ENCODE results near the gene ARL11.
A peak's percentile ranks its signal among the peaks of the same experiment; 100 is the strongest.

Gene ARL11

DNA sequence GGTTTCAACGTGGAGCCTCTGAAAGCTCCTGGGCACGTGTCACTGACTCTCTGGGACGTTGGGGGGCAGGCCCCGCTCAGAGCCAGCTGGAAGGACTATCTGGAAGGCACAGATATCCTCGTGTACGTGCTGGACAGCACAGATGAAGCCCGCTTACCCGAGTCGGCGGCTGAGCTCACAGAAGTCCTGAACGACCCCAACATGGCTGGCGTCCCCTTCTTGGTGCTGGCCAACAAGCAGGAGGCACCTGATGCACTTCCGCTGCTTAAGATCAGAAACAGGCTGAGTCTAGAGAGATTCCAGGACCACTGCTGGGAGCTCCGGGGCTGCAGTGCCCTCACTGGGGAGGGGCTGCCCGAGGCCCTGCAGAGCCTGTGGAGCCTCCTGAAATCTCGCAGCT is 2.3 kb downstream of the ARL11 start:
- H3K4me1 ChIP-seq (ENCODE audit: control insufficient read depth in 1 of 2, insufficient read depth in 2 of 2, low read length in 2 of 2): peaks cover 17% of the 10 kb centered on the region in 2 experiments
- no peaks in the 10 kb centered on the region for H3K79me2 ChIP-seq (ENCODE audit: control insufficient read depth, insufficient read depth, low read length, poor library complexity)
- no peak overlapping the region for H2BK5ac ChIP-seq (ENCODE audit: low read depth, low read length, poor library complexity)
- H3K79me1 ChIP-seq (ENCODE audit: low read length): peaks cover 6% of the 10 kb centered on the region
- H2BK12ac ChIP-seq (ENCODE audit: low read length): no peak overlapping the region
- peak overlapping the region; percentile 16 for H4K91ac ChIP-seq (ENCODE audit: low read depth, low read length)
- H2AFZ ChIP-seq (ENCODE audit: insufficient read depth, low read length, poor library complexity): no peak overlapping the region
- H3K36me3 ChIP-seq (ENCODE audit: control insufficient read depth in 1 of 2, insufficient read depth in 2 of 2, low read length in 2 of 2): no peaks in the 10 kb centered on the region
- no peak overlapping the region for H2AK5ac ChIP-seq (ENCODE audit: low read length)
- no peak overlapping the region for H4K8ac ChIP-seq (ENCODE audit: low read depth, low read length)
- H4K12ac ChIP-seq (ENCODE audit: low read depth, low read length): no peak overlapping the region
- H3K27ac ChIP-seq (ENCODE audit: low read depth, low read length): no peak overlapping the region
- no peak for DNase-seq
- no CpG with 5 or more reads among the region's 16 CpGs for WGBS (ENCODE audit: extremely low coverage, insufficient coverage, insufficient read length)
- no peak overlapping the region for H2BK120ac ChIP-seq (ENCODE audit: insufficient read depth, low read length, poor library complexity)
- H3K23ac ChIP-seq (ENCODE audit: low read length): no peak overlapping the region
- H3K4me3 ChIP-seq (ENCODE audit: low read depth, low read length): no peak overlapping the region
- no peak overlapping the region for H3K4ac ChIP-seq (ENCODE audit: low read depth, low read length)
- no peaks in the 10 kb centered on the region for H3K27me3 ChIP-seq (ENCODE audit: insufficient read depth, low read length)
- H3K18ac ChIP-seq (ENCODE audit: low read length): no peak overlapping the region
- H3K4me2 ChIP-seq (ENCODE audit: low read length): no peak overlapping the region
- H3K14ac ChIP-seq (ENCODE audit: low read length): peak overlapping the region; percentile 11
- no peak overlapping the region for H3K9ac ChIP-seq (ENCODE audit: low read length)
- no peaks in the 10 kb centered on the region for H3K9me3 ChIP-seq (ENCODE audit: insufficient read depth, low read depth, low read length)

- Histone ChIP-seq H4K8ac (ENCODE audit: low read depth, low read length) (no peak overlapping the region), H3K9ac (ENCODE audit: low read length) (no peak overlapping the region), H3K79me2 (ENCODE audit: control insufficient read depth, insufficient read depth, low read length, poor library complexity) (no peaks in the 10 kb centered on the region), H3K79me1 (ENCODE audit: low read length) (peaks cover 6% of the 10 kb centered on the region), H3K27ac (ENCODE audit: low read depth, low read length) (no peak overlapping the region), H3K23ac (ENCODE audit: low read length) (no peak overlapping the region), H2BK12ac (ENCODE audit: low read length) (no peak overlapping the region), H2AFZ (ENCODE audit: insufficient read depth, low read length, poor library complexity) (no peak overlapping the region), H3K27me3 (ENCODE audit: insufficient read depth, low read length) (no peaks in the 10 kb centered on the region), H4K12ac (ENCODE audit: low read depth, low read length) (no peak overlapping the region), H3K14ac (ENCODE audit: low read length) (no peak overlapping the region), H3K4ac (ENCODE audit: low read depth, low read length) (no peak overlapping the region), H3K4me1 (ENCODE audit: control insufficient read depth in 1 of 2, insufficient read depth in 2 of 2, low read length in 2 of 2) (peaks cover 17% of the 10 kb centered on the region in 2 experiments), H3K4me3 (ENCODE audit: low read depth, low read length) (no peak overlapping the region), H3K36me3 (ENCODE audit: control insufficient read depth in 1 of 2, insufficient read depth in 2 of 2, low read length in 2 of 2) (no peaks in the 10 kb centered on the region), H2AK5ac (ENCODE audit: low read length) (no peak overlapping the region), H2BK5ac (ENCODE audit: low read depth, low read length, poor library complexity) (no peak overlapping the region), H3K9me3 (ENCODE audit: insufficient read depth, low read depth, low read length) (no peaks in the 10 kb centered on the region), H2BK120ac (ENCODE audit: insufficient read depth, low read length, poor library complexity) (no peak overlapping the region), H3K4me2 (ENCODE audit: low read length) (no peak overlapping the region), H4K91ac (ENCODE audit: low read depth, low read length) (no peak overlapping the region), H3K18ac (ENCODE audit: low read length) (no peak overlapping the region)
- WGBS (ENCODE audit: extremely low coverage, insufficient coverage, insufficient read length): no CpG with 5 or more reads among the region's 5 CpGs
- no peak for DNase-seq
These were observed 3.8 kb downstream of the ARL11 start for GRCh38 chr13:49632156-49632555.

DNA sequence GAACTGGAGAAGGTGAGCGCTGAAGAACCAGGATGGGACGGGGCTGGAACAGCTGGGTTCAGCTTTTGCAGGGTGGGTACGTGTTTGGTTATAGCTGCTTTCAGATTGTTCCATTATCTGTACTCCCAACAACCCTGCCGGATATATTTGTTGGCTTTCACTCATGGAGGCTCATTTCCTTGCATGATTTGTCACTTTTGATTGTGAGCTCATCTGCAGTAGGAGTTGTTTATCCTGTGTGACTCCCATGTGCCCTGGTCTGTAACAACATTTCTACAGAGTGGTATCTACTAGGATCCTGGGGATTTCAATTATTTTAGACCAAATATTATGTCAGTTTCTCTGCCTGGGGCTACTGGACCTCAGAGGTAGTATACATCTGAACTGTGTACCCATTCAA is 5.4 kb downstream of the ARL11 start:
- Histone ChIP-seq H3K36me3 (ENCODE audit: control insufficient read depth in 1 of 2, insufficient read depth in 2 of 2, low read length in 2 of 2) (no peaks in the 10 kb centered on the region), H2BK5ac (ENCODE audit: low read depth, low read length, poor library complexity) (no peak overlapping the region), H2BK120ac (ENCODE audit: insufficient read depth, low read length, poor library complexity) (no peak overlapping the region), H4K91ac (ENCODE audit: low read depth, low read length) (no peak overlapping the region), H3K4me2 (ENCODE audit: low read length) (no peak overlapping the region), H3K9ac (ENCODE audit: low read length) (no peak overlapping the region), H2AFZ (ENCODE audit: insufficient read depth, low read length, poor library complexity) (no peak overlapping the region), H3K79me2 (ENCODE audit: control insufficient read depth, insufficient read depth, low read length, poor library complexity) (no peaks in the 10 kb centered on the region), H3K9me3 (ENCODE audit: insufficient read depth, low read depth, low read length) (no peaks in the 10 kb centered on the region), H4K8ac (ENCODE audit: low read depth, low read length) (no peak overlapping the region), H3K4ac (ENCODE audit: low read depth, low read length) (no peak overlapping the region), H3K79me1 (ENCODE audit: low read length) (peaks cover 4% of the 10 kb centered on the region), H2AK5ac (ENCODE audit: low read length) (no peak overlapping the region), H3K4me1 (ENCODE audit: control insufficient read depth in 1 of 2, insufficient read depth in 2 of 2, low read length in 2 of 2) (peaks cover 10 to 11% of the 10 kb centered on the region in 2 experiments), H3K27me3 (ENCODE audit: insufficient read depth, low read length) (no peaks in the 10 kb centered on the region), H3K18ac (ENCODE audit: low read length) (no peak overlapping the region), H3K27ac (ENCODE audit: low read depth, low read length) (no peak overlapping the region), H3K4me3 (ENCODE audit: low read depth, low read length) (no peak overlapping the region), H4K12ac (ENCODE audit: low read depth, low read length) (no peak overlapping the region), H3K23ac (ENCODE audit: low read length) (no peak overlapping the region), H2BK12ac (ENCODE audit: low read length) (no peak overlapping the region), H3K14ac (ENCODE audit: low read length) (no peak overlapping the region)
- no CpG with 5 or more reads among the region's 4 CpGs for WGBS (ENCODE audit: extremely low coverage, insufficient coverage, insufficient read length)
- DNase-seq: no peak

DNA sequence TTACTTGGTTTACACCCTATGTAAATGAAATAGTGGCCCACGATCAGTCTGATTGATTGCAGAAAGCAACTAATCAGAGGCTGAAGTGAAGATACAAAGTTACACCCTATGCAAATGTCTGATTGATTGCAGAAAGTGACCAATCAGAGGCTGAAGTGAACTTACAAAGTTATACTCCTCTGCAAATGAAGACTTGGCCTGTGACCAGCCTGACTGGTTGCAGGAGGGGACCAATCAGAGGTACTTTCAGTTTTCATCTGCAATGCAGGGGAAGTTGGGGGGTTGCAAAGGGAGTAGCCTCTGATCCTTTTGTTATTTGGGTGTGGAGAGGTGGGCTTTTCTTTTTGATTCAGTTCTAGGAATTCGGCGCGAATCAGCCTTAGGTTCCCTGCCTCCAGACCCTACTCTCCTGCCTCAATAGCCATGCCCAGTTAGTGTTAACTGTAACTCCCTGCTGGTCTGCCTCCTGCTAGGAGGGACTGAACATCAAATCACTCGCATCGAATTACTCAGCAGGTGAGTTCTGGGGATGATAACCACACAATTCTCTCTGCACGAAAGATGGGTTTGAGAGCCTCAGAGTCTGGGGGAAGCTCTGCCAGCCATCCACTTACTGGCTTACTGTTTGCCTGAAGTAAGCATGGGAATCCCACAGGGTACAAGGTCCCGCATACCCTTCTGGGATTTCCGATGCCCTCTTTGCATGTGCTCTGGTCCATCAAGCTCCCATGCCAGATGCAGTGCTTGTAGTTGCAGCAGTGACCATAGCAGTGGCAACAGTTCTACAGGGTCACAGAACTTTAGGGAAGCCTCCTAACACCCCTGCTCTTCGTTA is 7.5 kb downstream of the ARL11 start:
- no peak overlapping the region for H4K12ac ChIP-seq (ENCODE audit: low read depth, low read length)
- H2BK12ac ChIP-seq (ENCODE audit: low read length): no peak overlapping the region
- H4K91ac ChIP-seq (ENCODE audit: low read depth, low read length): no peak overlapping the region
- H2BK5ac ChIP-seq (ENCODE audit: low read depth, low read length, poor library complexity): no peak overlapping the region
- H3K18ac ChIP-seq (ENCODE audit: low read length): no peak overlapping the region
- H3K27me3 ChIP-seq (ENCODE audit: insufficient read depth, low read length): no peaks in the 10 kb centered on the region
- no peak overlapping the region for H3K4ac ChIP-seq (ENCODE audit: low read depth, low read length)
- H2AK5ac ChIP-seq (ENCODE audit: low read length): no peak overlapping the region
- H4K8ac ChIP-seq (ENCODE audit: low read depth, low read length): no peak overlapping the region
- no peak overlapping the region for H3K23ac ChIP-seq (ENCODE audit: low read length)
- H3K36me3 ChIP-seq (ENCODE audit: control insufficient read depth in 1 of 2, insufficient read depth in 2 of 2, low read length in 2 of 2): no peaks in the 10 kb centered on the region
- DNase-seq: peak in 1 of 2 donors; percentile 8
- no peak overlapping the region for H2BK120ac ChIP-seq (ENCODE audit: insufficient read depth, low read length, poor library complexity)
- H3K4me2 ChIP-seq (ENCODE audit: low read length): no peak overlapping the region
- H3K4me1 ChIP-seq (ENCODE audit: control insufficient read depth in 1 of 2, insufficient read depth in 2 of 2, low read length in 2 of 2): peaks cover 0 to 3% of the 10 kb centered on the region in 2 experiments
- no peak overlapping the region for H2AFZ ChIP-seq (ENCODE audit: insufficient read depth, low read length, poor library complexity)
- no peaks in the 10 kb centered on the region for H3K79me1 ChIP-seq (ENCODE audit: low read length)
- no peak overlapping the region for H3K27ac ChIP-seq (ENCODE audit: low read depth, low read length)
- no peak overlapping the region for H3K14ac ChIP-seq (ENCODE audit: low read length)
- no CpG with 5 or more reads among the region's 10 CpGs for WGBS (ENCODE audit: extremely low coverage, insufficient coverage, insufficient read length)
- H3K4me3 ChIP-seq (ENCODE audit: low read depth, low read length): no peak overlapping the region
- no peaks in the 10 kb centered on the region for H3K79me2 ChIP-seq (ENCODE audit: control insufficient read depth, insufficient read depth, low read length, poor library complexity)
- no peaks in the 10 kb centered on the region for H3K9me3 ChIP-seq (ENCODE audit: insufficient read depth, low read depth, low read length)
- H3K9ac ChIP-seq (ENCODE audit: low read length): no peak overlapping the region

Data from trophoblast cell (in vitro differentiated cells and primary cell).